Immature natural killer cell (primary cell): Measurements from ENCODE around the gene FOXD1. TPM values are rescaled to one million over a fixed set of nuclear protein-coding genes. Genes with fewer than 3 reads are reported as not detected.
"Not testable (repeated sequence)": the region's sequence is repeated elsewhere in the genome, so short reads cannot be mapped to it uniquely, and the experiment has no call there.

Source experiments
- DNase-seq, 3 donors: peaks; one replicate each; pipeline ENCODE4 v3.0.0; 2022; ENCODE audit warnings: mixed read lengths in 1 of 3
- H3K27ac Mint-ChIP-seq, 6 donors: one replicate each; pipeline ENCODE4 v1.8.0; 2020; ENCODE audit warnings: mixed read lengths in 6 of 6, mild to moderate bottlenecking in 5 of 6, inconsistent platforms in 4 of 6, moderate library complexity in 3 of 6
- H3K27me3 Mint-ChIP-seq, 3 donors: one replicate each; pipeline ENCODE4 v1.8.0; 2020 to 2021; ENCODE audit warnings: low read depth in 3 of 3, mild to moderate bottlenecking in 3 of 3, mixed read lengths in 3 of 3, moderate library complexity in 3 of 3, inconsistent platforms in 1 of 3
- H3K36me3 Mint-ChIP-seq, 3 donors: one replicate each; pipeline ENCODE4 v1.8.0; 2020; ENCODE audit warnings: mixed read lengths in 3 of 3, inconsistent platforms in 2 of 3, mild to moderate bottlenecking in 2 of 3
- H3K4me1 Mint-ChIP-seq, 2 donors: one replicate each; pipeline ENCODE4 v1.8.0; 2020; ENCODE audit warnings: inconsistent platforms in 2 of 2, mild to moderate bottlenecking in 2 of 2, mixed read lengths in 2 of 2, moderate library complexity in 1 of 2
- H3K4me3 Mint-ChIP-seq, 5 donors: one replicate each; pipeline ENCODE4 v1.8.0; 2020; ENCODE audit warnings: mild to moderate bottlenecking in 5 of 5, mixed read lengths in 5 of 5, inconsistent platforms in 3 of 5, moderate library complexity in 3 of 5
- H3K9me3 Mint-ChIP-seq, 6 donors: one replicate each; pipeline ENCODE4 v1.8.0; 2020; ENCODE audit warnings: mild to moderate bottlenecking in 6 of 6, mixed read lengths in 6 of 6, inconsistent platforms in 4 of 6, moderate library complexity in 3 of 6
- polyA plus RNA-seq, 3 donors: library from polyadenylated mRNA; unstranded; fragments of 300-500 nt; fragmentation: Illumina TruSeq; gene quantifications; one replicate each; pipeline ENCODE4 v1.2.3, GENCODE V29; 2021

Gene FOXD1
- polyA plus RNA-seq, 3 donors from 2014 or later = not detected

- Mint-ChIP-seq H3K27me3 (peaks cover 3 to 5% (median 5%) of the 10 kb centered on the region in 3 donors), H3K27ac (no peak overlapping the region), H3K9me3 (no peaks in the 10 kb centered on the region), H3K4me3 (no peak overlapping the region), H3K4me1 (no peaks in the 10 kb centered on the region), H3K36me3 (no peaks in the 10 kb centered on the region)
- no peak for DNase-seq
Measured at GRCh38 chr5:73484511-73484910, 35.9 kb upstream of the FOXD1 start.

GRCh38 chr5:73483676-73484075, 35.1 kb upstream of the FOXD1 start:
- H3K27ac Mint-ChIP-seq = no peak overlapping the region
- H3K36me3 Mint-ChIP-seq = no peaks in the 10 kb centered on the region
- no peak overlapping the region for H3K4me3 Mint-ChIP-seq
- H3K9me3 Mint-ChIP-seq = no peaks in the 10 kb centered on the region
- peaks cover 3 to 10% (median 5%) of the 10 kb centered on the region in 3 donors for H3K27me3 Mint-ChIP-seq
- DNase-seq = no peak
- no peaks in the 10 kb centered on the region for H3K4me1 Mint-ChIP-seq

- H3K36me3 Mint-ChIP-seq = no peaks in the 10 kb centered on the region
- no peaks in the 10 kb centered on the region for H3K9me3 Mint-ChIP-seq
- H3K27me3 Mint-ChIP-seq = peaks cover 4 to 11% (median 6%) of the 10 kb centered on the region in 3 donors
- H3K27ac Mint-ChIP-seq = no peak overlapping the region
- no peak for DNase-seq
- H3K4me1 Mint-ChIP-seq = no peaks in the 10 kb centered on the region
- H3K4me3 Mint-ChIP-seq = no peak overlapping the region
Measured at GRCh38 chr5:73482383-73483136, 34.0 kb upstream of the FOXD1 start.

GRCh38 chr5:73480500-73480899, 31.9 kb upstream of the FOXD1 start:
- Mint-ChIP-seq H3K4me1 (no peaks in the 10 kb centered on the region), H3K9me3 (no peaks in the 10 kb centered on the region)
- no peak for DNase-seq

GRCh38 chr5:73472116-73472515, 23.5 kb upstream of the FOXD1 start:
- H3K9me3 Mint-ChIP-seq = peaks cover 0 to 3% (median 0%) of the 10 kb centered on the region in 6 donors

More at GRCh38 chr5:73480500-73480899, 31.9 kb upstream of the FOXD1 start:
- Mint-ChIP-seq H3K27ac (no peak overlapping the region), H3K27me3 (peaks cover 3 to 12% (median 6%) of the 10 kb centered on the region in 3 donors), H3K4me3 (no peak overlapping the region), H3K36me3 (no peaks in the 10 kb centered on the region)

GRCh38 chr5:73471654-73472053, 23.1 kb upstream of the FOXD1 start:
- peaks cover 2 to 22% (median 5%) of the 10 kb centered on the region in 3 donors for H3K27me3 Mint-ChIP-seq
- no peaks in the 10 kb centered on the region for H3K4me1 Mint-ChIP-seq
- peaks cover 0 to 3% (median 0%) of the 10 kb centered on the region in 6 donors for H3K9me3 Mint-ChIP-seq
- no peak for DNase-seq
- H3K36me3 Mint-ChIP-seq = no peaks in the 10 kb centered on the region
- H3K27ac Mint-ChIP-seq = no peak overlapping the region
- H3K4me3 Mint-ChIP-seq = no peak overlapping the region

More at GRCh38 chr5:73472116-73472515, 23.5 kb upstream of the FOXD1 start:
- no peaks in the 10 kb centered on the region for H3K36me3 Mint-ChIP-seq
- no peak for DNase-seq
- H3K4me1 Mint-ChIP-seq = no peaks in the 10 kb centered on the region
- H3K27ac Mint-ChIP-seq = no peak overlapping the region
- peaks cover 1 to 22% (median 2%) of the 10 kb centered on the region in 3 donors for H3K27me3 Mint-ChIP-seq
- no peak overlapping the region for H3K4me3 Mint-ChIP-seq

GRCh38 chr5:73469878-73470277, 21.3 kb upstream of the FOXD1 start:
- no peak overlapping the region for H3K4me3 Mint-ChIP-seq
- H3K4me1 Mint-ChIP-seq = no peaks in the 10 kb centered on the region
- H3K27me3 Mint-ChIP-seq = peaks cover 6 to 25% (median 8%) of the 10 kb centered on the region in 3 donors

GRCh38 chr5:73468638-73469037, 20.1 kb upstream of the FOXD1 start:
- H3K27ac Mint-ChIP-seq, H3K4me3 Mint-ChIP-seq, DNase-seq, H3K9me3 Mint-ChIP-seq, H3K4me1 Mint-ChIP-seq, H3K36me3 Mint-ChIP-seq: not testable (repeated sequence)
- H3K27me3 Mint-ChIP-seq = peaks cover 6 to 29% (median 8%) of the 10 kb centered on the region in 3 donors

More at GRCh38 chr5:73469878-73470277, 21.3 kb upstream of the FOXD1 start:
- H3K9me3 Mint-ChIP-seq = peaks cover 0 to 3% (median 0%) of the 10 kb centered on the region in 6 donors
- no peak for DNase-seq
- H3K36me3 Mint-ChIP-seq = no peaks in the 10 kb centered on the region
- no peak overlapping the region for H3K27ac Mint-ChIP-seq

- H3K27me3 Mint-ChIP-seq = peaks cover 6 to 24% (median 10%) of the 10 kb centered on the region in 3 donors
- H3K36me3 Mint-ChIP-seq = no peaks in the 10 kb centered on the region
- no peak overlapping the region for H3K4me3 Mint-ChIP-seq
- H3K4me1 Mint-ChIP-seq = no peaks in the 10 kb centered on the region
- H3K27ac Mint-ChIP-seq = no peak overlapping the region
- no peaks in the 10 kb centered on the region for H3K9me3 Mint-ChIP-seq
- no peak for DNase-seq
Measured at GRCh38 chr5:73464016-73464745, 15.6 kb upstream of the FOXD1 start.

GRCh38 chr5:73460133-73460532, 11.6 kb upstream of the FOXD1 start:
- H3K27ac Mint-ChIP-seq = no peak overlapping the region
- peaks cover 0 to 6% (median 0%) of the 10 kb centered on the region in 6 donors for H3K9me3 Mint-ChIP-seq
- no peak overlapping the region for H3K4me3 Mint-ChIP-seq
- no peak for DNase-seq
- H3K27me3 Mint-ChIP-seq = peaks cover 10 to 35% (median 12%) of the 10 kb centered on the region in 3 donors
- no peaks in the 10 kb centered on the region for H3K36me3 Mint-ChIP-seq
- no peaks in the 10 kb centered on the region for H3K4me1 Mint-ChIP-seq

GRCh38 chr5:73459366-73459765, 10.8 kb upstream of the FOXD1 start:
- H3K27ac Mint-ChIP-seq = no peak overlapping the region
- no peak overlapping the region for H3K4me3 Mint-ChIP-seq
- H3K4me1 Mint-ChIP-seq = no peaks in the 10 kb centered on the region
- peaks cover 0 to 6% (median 0%) of the 10 kb centered on the region in 6 donors for H3K9me3 Mint-ChIP-seq
- DNase-seq = no peak
- H3K27me3 Mint-ChIP-seq = peaks cover 13 to 35% (median 15%) of the 10 kb centered on the region in 3 donors
- H3K36me3 Mint-ChIP-seq = no peaks in the 10 kb centered on the region

GRCh38 chr5:73456462-73456861, 7.9 kb upstream of the FOXD1 start:
- not testable (repeated sequence) for H3K4me3 Mint-ChIP-seq, H3K36me3 Mint-ChIP-seq, DNase-seq, H3K27ac Mint-ChIP-seq, H3K4me1 Mint-ChIP-seq, H3K9me3 Mint-ChIP-seq
- H3K27me3 Mint-ChIP-seq = peaks cover 21 to 58% (median 29%) of the 10 kb centered on the region in 3 donors

- no peak overlapping the region for H3K4me3 Mint-ChIP-seq
- no peak overlapping the region for H3K27ac Mint-ChIP-seq
- H3K4me1 Mint-ChIP-seq = peaks cover 8 to 13% of the 10 kb centered on the region in 2 donors
- H3K9me3 Mint-ChIP-seq = peaks cover 0 to 18% (median 7%) of the 10 kb centered on the region in 6 donors
- H3K27me3 Mint-ChIP-seq = peaks cover 37 to 71% (median 41%) of the 10 kb centered on the region in 3 donors
- peak in 2 of 3 donors; percentile 10 to 29 for DNase-seq
- H3K36me3 Mint-ChIP-seq = no peaks in the 10 kb centered on the region
Measured at GRCh38 chr5:73454379-73455036, 5.9 kb upstream of the FOXD1 start.
